Cardiac muscle cell (in vitro differentiated cells and primary cell): Measurements from ENCODE around the gene SRGAP1. TPM values are rescaled to one million over a fixed set of nuclear protein-coding genes. Genes with fewer than 3 reads are reported as not detected.

Experiments used
- DNase-seq, 2 donors: peaks; one replicate each; pipeline versions ENCODE4 v3.0.0 to v3.0.0-alpha.2; 2010 to 2017; ENCODE audit warnings: low read depth in 1 of 2, low spot score in 1 of 2
- H3K27ac ChIP-seq: fragments of 200-600 bp; sonication (generic); 2 replicates; pipeline ENCODE4 v1.5.1; 2016
- H3K27me3 ChIP-seq: fragments of 200-600 bp; sonication (generic); 2 replicates; pipeline ENCODE4 v1.6.0; 2016; ENCODE audit warnings: control low read depth
- H3K36me3 ChIP-seq: fragments of 200-600 bp; sonication (generic); 2 replicates; pipeline ENCODE4 v1.5.1; 2016; ENCODE audit warnings: control low read depth
- H3K4me1 ChIP-seq: fragments of 200-600 bp; sonication (generic); 2 replicates; pipeline ENCODE4 v1.8.1; 2017; ENCODE audit warnings: low read depth, mild to moderate bottlenecking, mixed run types
- H3K4me3 ChIP-seq: fragments of 200-600 bp; sonication (generic); 2 replicates; pipeline ENCODE4 v1.5.1; 2016; ENCODE audit warnings: mild to moderate bottlenecking
- H3K9me3 ChIP-seq: fragments of 200-600 bp; sonication (generic); 2 replicates; pipeline ENCODE4 v1.5.1; 2017; ENCODE audit warnings: low read depth, mild to moderate bottlenecking, control low read depth
- polyA plus RNA-seq: library from polyadenylated mRNA; unstranded; fragments of >200 nt; fragmentation: Nextera tagmentation; extraction: Ambion mirVana; gene quantifications from 2 replicates; pipeline ENCODE4 v1.2.1, GENCODE V29; 2016
- total RNA-seq: library from RNA; depleted of rRNA; stranded (reverse); fragments of >200 nt; gene quantifications from 2 replicates; pipeline ENCODE4 v1.2.3, GENCODE V29; 2016
- TF ChIP-seq, protein P1 (sequence below): IDR thresholded peaks from 2 replicates; pipeline ENCODE4 v1.5.1; 2012; ENCODE audit warnings: low read depth, mild to moderate bottlenecking, low read length

SRGAP1 gene
- total and polyA plus RNA-seq, 2 experiments from 2014 or later = 2.7 to 3.9 TPM

DNA sequence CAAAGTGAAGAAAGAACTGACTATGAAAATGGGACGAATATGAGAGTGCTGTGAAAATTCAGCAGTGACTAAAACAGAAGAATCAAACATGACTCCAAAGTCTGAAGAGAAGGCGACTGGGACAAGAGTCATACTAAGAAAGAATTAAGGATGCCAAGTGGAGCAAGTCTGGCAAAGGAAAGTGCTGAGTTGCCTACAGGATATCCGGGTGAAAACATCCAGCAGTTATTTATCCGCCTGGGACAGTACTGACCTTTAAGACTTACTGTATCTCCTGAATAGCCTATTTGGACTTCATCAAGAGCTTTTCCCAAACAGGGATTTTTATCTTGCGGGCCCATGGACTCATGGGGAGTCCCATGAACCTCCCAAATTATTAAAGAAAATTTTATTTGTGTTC is 336.5 kb downstream of the SRGAP1 start:
- no peak overlapping the region for H3K4me3 ChIP-seq
- H3K27me3 ChIP-seq = no peaks in the 10 kb centered on the region
- H3K9me3 ChIP-seq = no peaks in the 10 kb centered on the region
- H3K27ac ChIP-seq = no peak overlapping the region
- H3K36me3 ChIP-seq = no peaks in the 10 kb centered on the region
- DNase-seq = peak in 1 of 2 donors; percentile 66
- no peaks in the 10 kb centered on the region for H3K4me1 ChIP-seq
- TF ChIP-seq, protein P1, sequence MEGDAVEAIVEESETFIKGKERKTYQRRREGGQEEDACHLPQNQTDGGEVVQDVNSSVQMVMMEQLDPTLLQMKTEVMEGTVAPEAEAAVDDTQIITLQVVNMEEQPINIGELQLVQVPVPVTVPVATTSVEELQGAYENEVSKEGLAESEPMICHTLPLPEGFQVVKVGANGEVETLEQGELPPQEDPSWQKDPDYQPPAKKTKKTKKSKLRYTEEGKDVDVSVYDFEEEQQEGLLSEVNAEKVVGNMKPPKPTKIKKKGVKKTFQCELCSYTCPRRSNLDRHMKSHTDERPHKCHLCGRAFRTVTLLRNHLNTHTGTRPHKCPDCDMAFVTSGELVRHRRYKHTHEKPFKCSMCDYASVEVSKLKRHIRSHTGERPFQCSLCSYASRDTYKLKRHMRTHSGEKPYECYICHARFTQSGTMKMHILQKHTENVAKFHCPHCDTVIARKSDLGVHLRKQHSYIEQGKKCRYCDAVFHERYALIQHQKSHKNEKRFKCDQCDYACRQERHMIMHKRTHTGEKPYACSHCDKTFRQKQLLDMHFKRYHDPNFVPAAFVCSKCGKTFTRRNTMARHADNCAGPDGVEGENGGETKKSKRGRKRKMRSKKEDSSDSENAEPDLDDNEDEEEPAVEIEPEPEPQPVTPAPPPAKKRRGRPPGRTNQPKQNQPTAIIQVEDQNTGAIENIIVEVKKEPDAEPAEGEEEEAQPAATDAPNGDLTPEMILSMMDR = no peak

DNA sequence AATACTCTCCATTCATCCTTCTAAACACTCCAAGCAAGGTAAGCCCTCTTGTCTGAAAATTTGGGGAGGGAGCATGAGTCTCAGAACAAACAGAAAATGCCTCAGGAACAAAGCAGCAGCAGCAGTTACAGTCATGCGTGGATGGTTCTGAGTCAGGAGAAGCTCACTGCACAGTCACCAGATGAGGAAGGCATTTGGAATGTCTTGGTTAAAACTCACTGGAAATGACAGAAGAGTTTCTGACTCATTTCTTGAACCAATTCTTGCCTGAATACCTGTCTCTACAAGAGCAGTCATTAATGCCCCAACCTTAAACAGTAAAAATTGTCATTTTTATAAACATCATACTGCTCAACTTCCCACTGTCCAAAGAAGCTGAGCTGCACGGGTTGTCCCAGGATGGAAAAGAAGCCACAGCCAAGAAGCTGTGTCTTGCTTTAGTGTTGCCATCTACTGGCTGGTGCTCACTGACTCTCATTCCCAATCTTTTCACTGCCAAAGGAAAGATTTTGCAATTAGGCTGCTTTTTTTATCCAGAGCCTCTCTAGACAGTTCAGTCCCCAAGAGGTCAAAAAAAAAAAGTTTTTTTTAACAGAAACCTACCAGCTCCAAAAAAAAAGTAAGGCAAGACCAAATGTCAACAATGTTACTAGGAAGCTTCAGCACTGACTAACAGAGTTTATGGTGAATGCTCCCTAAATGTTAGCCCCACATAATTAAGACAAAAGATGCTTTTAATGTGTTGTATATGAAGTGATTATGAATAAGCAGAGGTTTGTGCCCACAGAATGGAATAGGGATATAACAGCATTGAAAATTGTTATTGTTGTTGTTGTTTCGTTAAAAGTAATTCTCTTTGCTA is 337.2 kb downstream of the SRGAP1 start:
- Histone ChIP-seq H3K27ac (no peak overlapping the region), H3K36me3 (no peaks in the 10 kb centered on the region), H3K9me3 (no peaks in the 10 kb centered on the region), H3K4me1 (no peaks in the 10 kb centered on the region), H3K4me3 (no peak overlapping the region), H3K27me3 (no peaks in the 10 kb centered on the region)
- DNase-seq = peak; percentile 52 to 92
- TF ChIP-seq, protein P1 = peak; percentile 72

DNA sequence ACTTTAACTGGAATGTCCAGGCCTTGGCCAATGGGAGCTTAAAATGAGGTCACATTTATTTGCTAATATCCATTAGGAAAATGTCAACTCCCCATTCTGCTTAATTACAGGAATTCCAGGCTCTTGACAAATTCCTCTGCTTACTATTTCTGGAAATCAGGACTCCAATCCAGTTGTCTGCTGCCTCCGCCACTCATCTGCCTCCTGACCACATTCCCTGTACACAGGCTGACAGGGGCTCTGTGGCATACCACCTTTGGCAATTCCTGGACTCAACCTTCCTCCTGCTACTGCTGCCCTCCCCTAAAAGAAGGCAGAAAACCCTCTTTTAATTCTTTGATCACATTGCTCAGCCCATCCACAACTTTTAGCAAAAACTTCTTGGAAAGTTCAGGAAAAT is 339.7 kb downstream of the SRGAP1 start:
- no peaks in the 10 kb centered on the region for H3K9me3 ChIP-seq
- H3K27me3 ChIP-seq = no peaks in the 10 kb centered on the region
- no peak overlapping the region for H3K27ac ChIP-seq
- no peaks in the 10 kb centered on the region for H3K4me1 ChIP-seq
- TF ChIP-seq, protein P1 = no peak
- no peaks in the 10 kb centered on the region for H3K36me3 ChIP-seq
- no peak overlapping the region for H3K4me3 ChIP-seq
- peak in 1 of 2 donors; percentile 15 for DNase-seq

DNA sequence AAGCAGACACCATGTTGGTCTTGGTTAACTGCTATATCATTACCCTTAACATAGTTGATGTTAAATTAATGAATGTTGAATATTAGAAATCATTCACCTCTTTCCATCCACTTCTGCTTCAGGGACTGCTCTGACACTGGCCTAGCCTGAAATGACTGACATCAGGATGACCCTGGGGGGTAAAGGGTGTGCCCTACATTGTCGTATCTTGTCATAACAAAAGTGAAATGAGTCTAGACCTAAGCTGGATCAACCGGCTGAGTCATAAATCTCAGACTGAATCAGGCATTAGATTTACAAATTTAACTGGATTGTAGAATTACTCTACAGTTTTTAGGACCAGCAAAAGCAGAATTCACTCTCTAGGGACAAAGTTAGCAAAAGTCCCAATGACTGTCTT is 342.3 kb downstream of the SRGAP1 start:
- no peaks in the 10 kb centered on the region for H3K4me1 ChIP-seq
- TF ChIP-seq, protein P1 = no peak
- no peaks in the 10 kb centered on the region for H3K27me3 ChIP-seq
- H3K36me3 ChIP-seq = no peaks in the 10 kb centered on the region
- H3K4me3 ChIP-seq = no peak overlapping the region
- H3K9me3 ChIP-seq = no peaks in the 10 kb centered on the region
- H3K27ac ChIP-seq = no peak overlapping the region
- DNase-seq = no peak

DNA sequence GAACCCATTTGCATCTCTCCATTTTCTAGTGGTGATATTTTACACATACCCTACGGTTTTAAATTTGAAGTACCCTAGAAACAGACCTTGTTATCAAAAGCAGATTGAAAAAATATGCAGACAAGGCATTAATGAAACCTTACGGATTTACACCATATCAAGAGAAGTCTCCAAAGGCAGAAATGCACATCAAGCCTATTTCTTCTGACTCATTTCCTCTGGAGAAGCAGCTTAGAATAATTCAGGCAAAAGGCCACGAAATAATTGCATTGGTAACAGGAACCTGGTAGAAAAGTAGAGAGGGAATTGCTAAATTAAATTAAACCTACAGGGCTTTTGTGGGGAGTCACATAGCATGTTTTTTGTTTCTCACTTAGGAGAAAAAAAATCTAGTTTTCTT is 342.9 kb downstream of the SRGAP1 start:
- peak in 1 of 2 donors; percentile 82 for DNase-seq
- Histone ChIP-seq H3K4me3 (no peak overlapping the region), H3K9me3 (no peaks in the 10 kb centered on the region), H3K27ac (no peak overlapping the region), H3K4me1 (no peaks in the 10 kb centered on the region), H3K36me3 (no peaks in the 10 kb centered on the region), H3K27me3 (no peaks in the 10 kb centered on the region)
- TF ChIP-seq, protein P1 = no peak
